ENCODE data around the gene ABCB8.
"Not testable (repeated sequence)": the region's sequence is repeated elsewhere in the genome, so short reads cannot be mapped to it uniquely, and the experiment has no call there.

Gene ABCB8

DNA sequence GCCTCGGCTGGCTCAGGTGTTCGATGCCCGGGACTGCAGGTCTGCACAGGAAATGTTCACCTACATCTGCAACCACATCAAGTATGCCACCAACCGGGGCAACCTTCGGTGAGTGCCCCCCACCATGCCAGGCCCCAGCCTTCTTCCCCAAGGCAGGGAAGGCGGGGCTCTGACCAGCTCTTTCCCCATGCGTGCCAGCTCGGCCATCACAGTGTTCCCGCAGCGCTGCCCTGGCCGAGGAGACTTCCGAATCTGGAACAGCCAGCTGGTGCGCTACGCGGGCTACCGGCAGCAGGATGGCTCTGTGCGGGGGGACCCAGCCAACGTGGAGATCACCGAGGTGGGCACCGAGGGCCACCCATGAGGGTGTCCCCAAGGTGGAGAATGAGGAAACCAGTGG, 29.9 kb upstream of the ABCB8 start:
- no peak for DNase-seq

DNA sequence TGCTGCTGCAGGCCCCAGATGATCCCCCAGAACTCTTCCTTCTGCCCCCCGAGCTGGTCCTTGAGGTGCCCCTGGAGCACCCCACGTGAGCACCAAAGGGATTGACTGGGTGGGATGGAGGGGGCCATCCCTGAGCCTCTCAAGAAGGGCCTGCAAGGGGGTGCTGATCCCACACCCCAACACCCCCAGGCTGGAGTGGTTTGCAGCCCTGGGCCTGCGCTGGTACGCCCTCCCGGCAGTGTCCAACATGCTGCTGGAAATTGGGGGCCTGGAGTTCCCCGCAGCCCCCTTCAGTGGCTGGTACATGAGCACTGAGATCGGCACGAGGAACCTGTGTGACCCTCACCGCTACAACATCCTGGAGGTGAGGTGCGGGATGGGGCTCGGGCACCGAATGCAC, 29.2 kb upstream of the ABCB8 start:
- DNase-seq = no peak

DNA sequence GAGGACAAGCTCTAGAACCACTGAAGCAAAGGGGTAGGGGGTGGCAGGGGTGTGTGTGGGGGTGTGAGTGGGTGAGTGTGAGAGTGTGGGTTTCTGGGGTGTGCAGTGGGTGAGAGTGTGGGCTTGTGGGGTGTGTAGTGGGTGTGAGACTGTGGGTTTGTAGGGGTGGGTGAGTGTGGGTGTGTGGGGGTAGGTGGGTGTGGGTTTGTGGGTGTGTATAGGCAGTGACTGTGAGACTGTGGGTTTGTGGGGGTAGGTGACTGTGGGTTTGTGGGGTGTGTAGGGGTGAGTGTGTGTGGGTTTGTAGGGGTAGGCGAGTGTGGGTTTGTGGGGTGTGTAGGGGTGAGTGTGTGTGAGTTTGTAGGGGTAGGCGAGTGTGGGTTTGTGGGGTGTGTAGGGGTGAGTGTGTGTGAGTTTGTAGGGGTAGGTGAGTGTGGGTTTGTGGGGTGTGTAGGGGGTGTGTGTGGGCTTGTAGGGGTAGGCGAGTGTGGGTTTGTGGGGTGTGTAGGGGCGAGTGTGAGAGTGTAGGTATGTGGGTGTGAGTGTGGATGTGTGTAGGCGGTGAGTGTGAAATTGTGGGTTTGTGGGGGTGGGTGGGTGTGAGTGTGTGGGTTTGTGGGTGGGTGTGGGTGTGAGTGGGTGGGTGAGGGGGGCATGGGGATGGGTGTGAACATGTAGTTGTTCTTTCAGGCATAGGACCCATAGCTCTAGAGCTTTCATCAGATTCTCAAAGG, 28.6 kb upstream of the ABCB8 start:
- no peak for DNase-seq

DNA sequence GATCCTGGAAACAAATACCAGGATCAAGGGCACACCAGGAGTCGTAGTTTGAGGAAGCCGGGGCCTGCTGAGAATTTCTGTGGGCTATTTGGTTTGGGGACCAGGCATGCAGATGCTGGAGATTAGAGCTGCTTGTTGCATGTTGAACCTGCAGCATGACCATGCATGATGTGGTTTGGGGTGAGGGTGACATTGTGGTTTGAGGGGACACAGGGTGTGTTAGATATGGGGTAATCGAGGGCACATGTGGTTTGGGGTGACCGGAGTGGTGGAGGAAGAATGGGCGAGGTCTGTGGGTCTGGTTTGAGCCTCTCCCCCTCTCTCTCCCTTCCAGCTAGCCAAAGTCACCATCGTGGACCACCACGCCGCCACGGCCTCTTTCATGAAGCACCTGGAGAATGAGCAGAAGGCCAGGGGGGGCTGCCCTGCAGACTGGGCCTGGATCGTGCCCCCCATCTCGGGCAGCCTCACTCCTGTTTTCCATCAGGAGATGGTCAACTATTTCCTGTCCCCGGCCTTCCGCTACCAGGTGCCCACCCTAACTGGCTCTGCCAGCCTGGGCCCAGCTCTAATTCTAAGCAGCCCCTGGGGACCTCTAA, 27.3 kb upstream of the ABCB8 start:
- DNase-seq = no peak

DNA sequence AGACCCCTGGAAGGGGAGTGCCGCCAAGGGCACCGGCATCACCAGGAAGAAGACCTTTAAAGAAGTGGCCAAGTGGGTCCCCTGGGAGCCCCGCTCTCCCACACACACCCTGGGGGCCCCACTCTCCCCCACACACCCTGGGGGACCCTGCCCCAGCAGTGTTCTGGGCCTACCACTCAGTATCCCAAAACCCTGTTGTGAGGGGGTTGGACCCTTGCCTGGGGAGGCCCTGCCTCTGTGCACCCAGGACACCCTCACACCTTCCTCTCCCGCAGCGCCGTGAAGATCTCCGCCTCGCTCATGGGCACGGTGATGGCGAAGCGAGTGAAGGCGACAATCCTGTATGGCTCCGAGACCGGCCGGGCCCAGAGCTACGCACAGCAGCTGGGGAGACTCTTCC, 26.7 kb upstream of the ABCB8 start:
- DNase-seq = no peak

DNA sequence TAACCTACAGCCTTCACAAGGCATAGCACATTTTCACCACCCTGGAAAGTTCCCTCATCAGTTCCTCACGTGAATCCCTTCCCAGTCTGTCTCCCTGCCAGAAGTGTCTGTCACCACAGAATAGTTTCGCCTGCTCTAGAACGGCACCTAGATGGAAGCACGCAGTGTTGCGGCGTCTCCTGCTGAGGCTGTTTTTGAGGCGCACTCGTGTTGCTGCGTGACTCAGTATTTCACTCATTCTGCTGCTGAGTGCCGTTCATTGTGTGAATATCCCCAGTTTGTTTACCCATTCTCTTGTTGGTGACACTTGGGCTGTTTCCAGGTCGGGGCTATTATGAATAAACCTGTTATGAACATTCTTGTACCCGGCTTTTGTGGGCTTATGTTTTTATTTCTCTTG, 24.7 kb upstream of the ABCB8 start:
- peak in 2 of 3 experiments; percentile 39 to 62 for DNase-seq

DNA sequence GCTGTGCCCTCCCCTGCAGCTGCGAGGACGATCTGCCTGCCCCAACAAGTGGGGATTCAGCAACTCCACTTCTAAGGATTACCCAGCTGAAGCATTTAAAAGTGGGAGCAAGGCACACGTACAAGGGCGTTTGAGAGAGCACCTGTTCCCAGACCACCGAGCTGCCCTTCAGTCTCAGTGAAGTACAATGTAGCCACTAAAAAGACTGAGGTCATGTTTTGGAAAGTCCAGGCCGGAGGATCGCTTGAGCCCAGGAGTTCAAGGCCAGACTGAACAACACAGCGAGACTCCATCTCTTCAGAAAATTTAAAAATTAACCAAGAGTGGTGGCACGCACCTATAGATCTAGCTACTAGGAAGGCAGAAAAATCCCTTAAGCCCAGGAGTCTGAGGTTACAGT, 22.7 kb upstream of the ABCB8 start:
- DNase-seq = no peak

DNA sequence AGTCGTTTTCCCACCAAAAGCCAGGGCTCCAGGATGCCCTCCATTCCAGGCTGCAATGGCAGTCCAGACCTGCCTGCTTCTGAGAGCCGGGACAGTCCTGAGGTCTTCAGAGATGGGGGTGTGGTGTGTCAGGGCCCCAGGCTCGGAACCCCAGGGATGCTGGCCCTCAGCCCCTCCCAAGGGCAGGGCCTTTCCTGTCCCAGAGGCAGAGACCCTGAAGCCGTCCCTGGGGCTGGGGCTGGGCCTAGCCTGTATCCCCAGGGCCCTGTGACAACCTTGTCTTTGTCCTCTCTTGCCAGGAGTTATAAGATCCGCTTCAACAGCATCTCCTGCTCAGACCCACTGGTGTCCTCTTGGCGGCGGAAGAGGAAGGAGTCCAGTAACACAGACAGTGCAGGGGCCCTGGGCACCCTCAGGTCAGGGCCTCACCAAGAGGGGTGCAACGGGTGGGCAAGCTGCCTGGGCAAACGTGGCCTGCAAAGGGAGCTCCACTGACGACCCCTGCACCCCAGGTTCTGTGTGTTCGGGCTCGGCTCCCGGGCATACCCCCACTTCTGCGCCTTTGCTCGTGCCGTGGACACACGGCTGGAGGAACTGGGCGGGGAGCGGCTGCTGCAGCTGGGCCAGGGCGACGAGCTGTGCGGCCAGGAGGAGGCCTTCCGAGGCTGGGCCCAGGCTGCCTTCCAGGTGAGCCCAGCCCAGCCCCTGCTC, 21.5 kb upstream of the ABCB8 start:
- no peak for DNase-seq

DNA sequence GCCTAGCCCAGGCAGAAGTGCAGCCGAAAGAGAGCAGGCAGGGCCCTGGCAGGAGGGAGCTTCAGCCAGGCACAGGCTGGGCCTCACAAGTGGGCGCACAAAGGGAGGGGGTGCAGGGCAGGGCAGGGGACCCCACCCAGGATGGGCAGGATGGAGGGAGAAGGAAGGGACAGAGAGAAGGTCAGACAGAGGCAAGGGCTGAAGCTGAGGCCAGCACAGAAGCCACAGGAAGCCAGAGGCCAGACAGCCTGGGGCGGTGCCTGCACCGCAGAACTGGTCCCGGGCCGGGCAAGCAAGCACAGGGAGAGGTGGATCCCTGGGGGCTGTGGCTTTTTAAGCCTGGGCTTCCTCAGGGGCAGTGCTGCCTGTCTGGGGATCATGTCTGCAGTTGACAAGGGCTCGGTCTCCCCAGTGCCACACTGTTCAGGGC, 20.8 kb upstream of the ABCB8 start:
- no peak for DNase-seq

DNA sequence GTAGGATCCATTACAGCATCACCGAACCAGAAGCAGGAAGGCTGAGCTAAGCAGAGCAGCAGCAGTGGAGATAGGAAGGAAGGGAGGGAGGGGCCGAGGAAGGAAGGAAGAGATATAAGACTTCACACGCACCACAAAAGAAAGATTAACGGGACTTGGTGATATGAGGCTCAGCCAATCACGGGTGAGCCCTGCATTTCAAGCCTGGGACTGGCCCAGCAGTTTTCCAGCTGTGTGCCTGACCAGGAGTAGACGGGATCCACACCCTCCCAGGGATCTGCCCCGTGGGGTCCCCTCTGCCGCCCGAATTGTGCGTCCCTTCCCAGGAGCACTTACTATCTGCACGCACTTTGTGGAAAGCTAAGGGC, 20.1 kb upstream of the ABCB8 start:
- no peak for DNase-seq

DNA sequence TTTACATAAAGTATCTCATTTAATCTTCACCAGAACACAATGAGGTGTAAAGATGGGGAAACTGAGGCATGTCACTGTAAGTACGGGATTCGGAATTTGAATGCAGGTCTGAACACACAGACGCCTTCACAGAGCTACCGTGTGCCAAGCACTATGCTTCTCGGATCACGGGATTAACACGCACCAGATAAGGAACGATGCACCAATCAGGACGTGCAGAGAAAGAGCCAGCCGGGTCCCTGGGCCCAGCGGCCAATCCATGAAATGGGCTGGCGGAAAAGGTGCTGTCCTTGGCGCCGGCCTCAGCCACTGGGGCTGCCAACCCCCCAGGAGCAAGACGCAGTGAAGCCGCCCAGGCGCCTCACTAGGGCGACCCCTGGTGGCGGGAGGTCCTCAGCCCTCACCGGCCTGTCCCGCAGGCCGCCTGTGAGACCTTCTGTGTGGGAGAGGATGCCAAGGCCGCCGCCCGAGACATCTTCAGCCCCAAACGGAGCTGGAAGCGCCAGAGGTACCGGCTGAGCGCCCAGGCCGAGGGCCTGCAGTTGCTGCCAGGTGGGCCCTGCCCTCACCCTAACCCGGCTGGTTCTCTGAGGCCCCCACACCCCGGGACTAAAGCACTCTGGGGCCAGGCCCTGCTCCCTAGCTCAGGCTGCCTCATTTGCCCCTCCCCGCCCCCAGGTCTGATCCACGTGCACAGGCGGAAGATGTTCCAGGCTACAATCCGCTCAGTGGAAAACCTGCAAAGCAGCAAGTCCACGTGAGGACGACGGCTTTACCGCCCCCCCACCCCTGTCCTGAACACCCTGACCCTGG, 19.5 kb upstream of the ABCB8 start:
- no peak for DNase-seq

DNA sequence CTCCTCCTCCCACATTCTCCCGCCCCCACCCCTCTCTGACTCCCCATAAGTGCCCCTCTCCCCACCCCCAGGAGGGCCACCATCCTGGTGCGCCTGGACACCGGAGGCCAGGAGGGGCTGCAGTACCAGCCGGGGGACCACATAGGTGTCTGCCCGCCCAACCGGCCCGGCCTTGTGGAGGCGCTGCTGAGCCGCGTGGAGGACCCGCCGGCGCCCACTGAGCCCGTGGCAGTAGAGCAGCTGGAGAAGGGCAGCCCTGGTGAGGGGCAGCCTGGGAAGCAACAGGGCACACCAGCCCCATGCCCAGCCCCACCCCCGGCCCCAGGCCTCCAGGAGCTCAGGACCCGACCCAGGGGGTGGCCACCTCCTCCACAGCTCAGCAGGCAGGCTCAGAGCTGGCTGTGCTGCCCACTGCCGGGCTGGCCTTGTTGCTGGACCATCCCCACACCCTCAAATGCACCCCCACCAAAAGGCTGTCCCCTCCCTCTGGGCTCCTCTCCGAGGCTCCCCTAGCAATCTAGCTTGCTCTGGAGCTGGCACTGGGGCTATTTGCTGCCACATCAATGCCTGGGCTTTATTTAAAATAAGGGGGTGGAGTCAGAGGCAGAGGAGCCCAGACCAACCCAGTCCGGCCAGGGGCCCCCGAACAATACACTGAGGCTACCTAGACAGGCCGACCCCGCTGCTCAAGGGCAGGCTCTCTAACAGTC, 18.8 kb upstream of the ABCB8 start:
- DNase-seq = no peak

DNA sequence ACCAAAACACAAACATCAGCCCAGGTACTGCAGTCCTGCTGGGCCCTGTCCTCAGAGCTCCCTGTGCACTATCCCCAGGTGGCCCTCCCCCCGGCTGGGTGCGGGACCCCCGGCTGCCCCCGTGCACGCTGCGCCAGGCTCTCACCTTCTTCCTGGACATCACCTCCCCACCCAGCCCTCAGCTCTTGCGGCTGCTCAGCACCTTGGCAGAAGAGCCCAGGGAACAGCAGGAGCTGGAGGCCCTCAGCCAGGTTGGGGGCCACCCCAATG, 18.3 kb upstream of the ABCB8 start:
- DNase-seq = no peak

DNA sequence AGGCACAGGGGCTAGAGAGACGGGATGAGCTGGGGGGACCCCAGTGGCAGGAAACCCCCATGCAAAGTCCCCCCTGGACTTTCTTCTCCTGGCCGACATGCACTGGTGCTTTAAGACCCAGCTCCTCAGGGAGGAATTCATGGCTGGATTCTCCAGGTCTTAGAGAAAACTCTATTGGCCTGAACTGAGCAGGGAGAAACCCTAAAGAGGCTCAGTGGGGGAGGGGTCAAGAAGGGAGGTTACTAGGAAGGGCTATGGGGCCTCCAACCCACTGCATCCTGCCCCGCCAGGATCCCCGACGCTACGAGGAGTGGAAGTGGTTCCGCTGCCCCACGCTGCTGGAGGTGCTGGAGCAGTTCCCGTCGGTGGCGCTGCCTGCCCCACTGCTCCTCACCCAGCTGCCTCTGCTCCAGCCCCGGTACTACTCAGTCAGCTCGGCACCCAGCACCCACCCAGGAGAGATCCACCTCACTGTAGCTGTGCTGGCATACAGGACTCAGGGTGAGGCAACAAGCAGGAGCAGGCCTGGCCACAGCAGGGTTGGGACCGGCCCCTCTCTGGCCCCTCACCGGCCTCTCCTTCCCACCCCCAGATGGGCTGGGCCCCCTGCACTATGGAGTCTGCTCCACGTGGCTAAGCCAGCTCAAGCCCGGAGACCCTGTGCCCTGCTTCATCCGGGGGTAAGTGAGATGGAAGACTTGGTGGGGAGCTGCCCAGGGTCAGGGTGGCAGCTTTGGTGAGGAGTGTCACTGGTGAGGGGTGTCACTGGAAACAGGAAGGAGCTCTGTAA, 17.7 kb upstream of the ABCB8 start:
- no peak for DNase-seq

DNA sequence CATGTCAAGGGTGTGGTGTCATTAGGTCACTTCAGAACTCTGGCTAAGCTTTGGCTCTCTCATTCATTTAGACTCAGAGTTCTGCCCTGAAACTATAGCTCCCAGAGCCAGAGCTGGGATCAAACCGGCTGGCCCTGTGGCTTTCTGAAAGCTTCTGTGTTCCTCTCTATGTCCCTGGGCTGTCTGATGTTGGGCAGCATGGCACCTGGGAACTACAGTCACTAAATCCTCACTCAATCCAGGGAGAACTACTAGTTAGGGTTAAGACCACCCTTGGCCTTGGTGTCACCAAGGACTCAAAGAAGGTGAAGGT, 17.2 kb upstream of the ABCB8 start:
- no peak for DNase-seq

DNA sequence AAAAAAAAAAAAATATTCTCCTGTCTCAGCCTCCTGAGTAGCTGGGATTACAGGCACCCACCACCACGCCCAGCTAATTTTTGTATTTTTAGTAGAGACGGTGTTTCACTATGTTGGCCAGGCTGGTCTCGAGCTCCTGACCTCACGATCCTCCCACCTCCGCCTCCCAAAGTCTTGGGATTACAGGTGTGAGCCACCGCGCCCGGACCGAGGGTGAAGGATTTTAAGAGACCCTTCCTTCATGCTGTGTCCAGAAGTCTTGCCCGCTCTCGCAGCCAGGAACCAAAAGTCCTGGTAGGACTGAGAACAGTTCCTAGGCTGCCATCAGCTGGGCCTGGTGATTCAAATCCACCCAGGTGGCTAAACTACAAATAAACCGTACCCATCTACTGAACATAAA, 16.6 kb upstream of the ABCB8 start:
- not testable (repeated sequence) for DNase-seq

DNA sequence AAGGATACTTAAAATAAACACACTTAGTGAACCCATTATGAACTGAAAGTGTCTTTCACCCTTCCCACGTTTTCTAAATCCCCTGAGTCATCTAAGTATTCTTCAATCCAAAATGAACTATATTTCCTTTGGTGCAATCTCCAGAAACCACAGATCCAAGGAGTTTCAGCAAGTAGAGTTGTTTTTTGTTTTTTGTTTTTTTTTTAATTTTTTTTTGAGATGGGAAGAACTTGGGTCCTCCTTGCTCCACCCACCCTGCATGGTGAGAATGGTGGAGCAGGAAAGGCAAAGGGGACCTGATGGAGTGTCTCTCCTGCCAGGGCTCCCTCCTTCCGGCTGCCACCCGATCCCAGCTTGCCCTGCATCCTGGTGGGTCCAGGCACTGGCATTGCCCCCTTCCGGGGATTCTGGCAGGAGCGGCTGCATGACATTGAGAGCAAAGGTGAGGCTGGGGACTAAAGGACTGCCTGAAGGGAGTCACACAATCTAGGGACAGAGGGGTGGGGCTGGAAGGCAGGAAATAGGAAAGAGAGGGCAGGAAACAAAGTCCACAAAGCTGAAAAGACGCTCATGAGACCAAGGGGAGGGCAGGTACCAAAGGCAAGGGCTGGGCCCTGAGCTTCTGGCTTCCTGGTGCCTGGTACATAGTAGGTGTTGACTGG, 16.1 kb upstream of the ABCB8 start:
- no peak for DNase-seq

DNA sequence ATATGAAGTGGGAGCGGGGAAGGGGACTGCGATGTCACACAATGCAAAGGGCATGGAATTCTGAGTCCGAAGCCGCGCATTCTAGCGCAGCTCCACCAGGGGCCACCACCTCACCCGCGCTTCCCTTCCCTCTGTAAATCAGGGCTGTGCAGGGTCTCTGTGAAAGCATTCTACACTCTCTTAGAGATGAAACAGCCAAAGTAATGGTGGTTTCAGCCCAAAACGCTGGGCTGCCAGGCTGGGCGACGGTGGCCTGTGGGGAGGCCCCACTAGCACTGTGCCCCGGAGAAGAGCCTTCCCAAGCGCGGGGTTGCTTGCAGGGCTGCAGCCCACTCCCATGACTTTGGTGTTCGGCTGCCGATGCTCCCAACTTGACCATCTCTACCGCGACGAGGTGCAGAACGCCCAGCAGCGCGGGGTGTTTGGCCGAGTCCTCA, 15.3 kb upstream of the ABCB8 start:
- DNase-seq = peak; percentile 17 to 82 (median 71)

DNA sequence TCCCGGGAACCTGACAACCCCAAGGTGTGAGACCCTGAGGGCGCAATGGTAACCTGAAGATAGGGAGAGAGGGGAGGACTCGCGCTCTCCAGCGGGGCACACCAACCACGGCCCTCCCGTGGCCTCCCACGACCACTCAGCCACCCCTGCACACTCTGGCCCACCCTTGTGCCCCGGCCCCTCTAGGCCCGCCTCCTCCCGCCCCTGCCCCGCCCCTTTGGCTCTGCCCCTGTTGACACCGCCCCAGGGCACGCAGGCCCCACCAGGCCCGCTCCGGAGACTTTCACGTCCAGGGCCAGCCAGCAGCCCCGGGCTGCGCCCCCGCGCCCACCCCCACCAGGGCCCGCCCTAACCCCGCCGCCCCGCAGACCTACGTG, 14.9 kb upstream of the ABCB8 start:
- DNase-seq = peak in 1 of 3 experiments; percentile 88

DNA sequence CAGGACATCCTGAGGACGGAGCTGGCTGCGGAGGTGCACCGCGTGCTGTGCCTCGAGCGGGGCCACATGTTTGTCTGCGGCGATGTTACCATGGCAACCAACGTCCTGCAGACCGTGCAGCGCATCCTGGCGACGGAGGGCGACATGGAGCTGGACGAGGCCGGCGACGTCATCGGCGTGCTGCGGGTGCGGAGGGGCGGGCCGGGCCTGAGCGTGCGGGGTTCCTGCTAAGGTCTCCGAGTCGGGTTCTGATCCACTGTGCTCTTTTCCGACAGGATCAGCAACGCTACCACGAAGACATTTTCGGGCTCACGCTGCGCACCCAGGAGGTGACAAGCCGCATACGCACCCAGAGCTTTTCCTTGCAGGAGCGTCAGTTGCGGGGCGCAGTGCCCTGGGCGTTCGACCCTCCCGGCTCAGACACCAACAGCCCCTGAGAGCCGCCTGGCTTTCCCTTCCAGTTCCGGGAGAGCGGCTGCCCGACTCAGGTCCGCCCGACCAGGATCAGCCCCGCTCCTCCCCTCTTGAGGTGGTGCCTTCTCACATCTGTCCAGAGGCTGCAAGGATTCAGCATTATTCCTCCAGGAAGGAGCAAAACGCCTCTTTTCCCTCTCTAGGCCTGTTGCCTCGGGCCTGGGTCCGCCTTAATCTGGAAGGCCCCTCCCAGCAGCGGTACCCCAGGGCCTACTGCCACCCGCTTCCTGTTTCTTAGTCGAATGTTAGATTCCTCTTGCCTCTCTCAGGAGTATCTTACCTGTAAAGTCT, 14.3 kb upstream of the ABCB8 start:
- peak in 2 of 3 experiments; percentile 93 to 97 for DNase-seq

DNA sequence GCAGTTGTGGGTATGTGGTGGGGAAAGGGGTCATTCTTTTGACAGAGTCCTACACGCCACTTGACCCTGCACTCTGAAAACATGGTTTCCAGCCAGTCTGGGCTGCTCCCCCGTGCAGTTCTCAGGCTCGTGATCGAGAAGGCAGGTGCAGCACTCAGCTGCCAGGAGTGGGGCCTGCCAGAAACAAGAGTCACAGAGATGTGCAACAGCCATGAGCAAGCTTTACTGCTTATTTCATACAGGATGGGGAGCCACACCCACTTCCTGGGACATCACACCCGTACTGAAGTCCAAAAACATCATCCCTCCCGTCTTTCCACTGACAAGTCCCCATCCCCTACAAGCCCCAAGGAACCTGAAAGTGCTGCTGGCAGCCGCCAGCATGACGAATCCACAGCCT, 13.3 kb upstream of the ABCB8 start:
- no peak for DNase-seq

Measured in NCI-H1417 (cell line).